Esophagus squamous epithelium (tissue), 5 donors: Measurements from ENCODE around the gene BAHCC1. TPM values are rescaled to one million over a fixed set of nuclear protein-coding genes. Genes with fewer than 3 reads are reported as not detected.
A peak's percentile ranks its signal among the peaks of the same experiment; 100 is the strongest.

Source experiments
- DNase-seq: peaks from one replicate; lab custom pipeline; 2025; lab: John Stamatoyannopoulos, UW
- H3K27ac ChIP-seq, 4 donors: fragments of 200-600 bp; sonication (generic); one replicate each; pipeline ENCODE4 v1.5.1; 2016 to 2019; ENCODE audit warnings: mild to moderate bottlenecking in 1 of 4
- H3K27me3 ChIP-seq, 4 donors: fragments of 200-600 bp; sonication (generic); 1 replicate in 3 of 4; 2 replicates in 1 of 4; pipeline versions ENCODE4 v1.5.1 to v1.6.0; 2017 to 2021; ENCODE audit warnings: antibody characterized with exemption in 1 of 4
- H3K36me3 ChIP-seq, 3 donors: fragments of 200-600 bp; sonication (generic); one replicate each; pipeline ENCODE4 v1.5.1; 2016 to 2019
- H3K4me1 ChIP-seq, 3 donors: fragments of 200-600 bp; sonication (generic); one replicate each; pipeline ENCODE4 v1.5.1; 2017 to 2019
- H3K4me3 ChIP-seq, 4 donors: fragments of 200-600 bp; sonication (generic); 1 replicate in 3 of 4; 2 replicates in 1 of 4; pipeline ENCODE4 v1.5.1; 2016 to 2019; ENCODE audit warnings: mild to moderate bottlenecking in 2 of 4, moderate library complexity in 1 of 4
- H3K9me3 ChIP-seq, 3 donors: fragments of 200-600 bp; sonication (generic); one replicate each; pipeline ENCODE4 v1.5.1; 2016 to 2019
- CTCF ChIP-seq, 6 experiments: fragments of 450-650 bp in 4 of 6; fragments of 200-600 bp in 2 of 6; sonication (generic) in 2 of 6; IDR thresholded peaks; one replicate each; pipeline ENCODE4 v1.5.1; 2016 to 2019; ENCODE audit warnings: antibody characterized with exemption in 6 of 6, mild to moderate bottlenecking in 4 of 6, moderate library complexity in 4 of 6
- POLR2A ChIP-seq, 4 donors: fragments of 450-650 bp; IDR thresholded peaks; one replicate each; pipeline ENCODE4 v1.6.1; 2017; ENCODE audit warnings: antibody characterized with exemption in 4 of 4, mild to moderate bottlenecking in 4 of 4, moderate library complexity in 3 of 4
- WGBS, 2 donors: methylation state at CpG; one replicate each; pipeline ENCODE4 v1.1.5; 2018; 5-methylcytosine and 5-hydroxymethylcytosine counted together
- intact Hi-C: fragments of 100-400 bp; cut with DNase I; formaldehyde crosslinking; loops from one replicate; pipeline ENCODE4 v1.15.0; 2022
- total RNA-seq, 4 donors: library from RNA; depleted of rRNA; stranded (reverse); fragments of >200 nt; gene quantifications; one replicate each; pipeline ENCODE4 v1.1.0, GENCODE V29; 2016
- donor health status: DM: yes; HTN: yes; CAD: no.

BAHCC1 gene
- total RNA-seq, 4 donors from 2014 or later: 3.8 to 10.6 (median 5.4) TPM

DNA sequence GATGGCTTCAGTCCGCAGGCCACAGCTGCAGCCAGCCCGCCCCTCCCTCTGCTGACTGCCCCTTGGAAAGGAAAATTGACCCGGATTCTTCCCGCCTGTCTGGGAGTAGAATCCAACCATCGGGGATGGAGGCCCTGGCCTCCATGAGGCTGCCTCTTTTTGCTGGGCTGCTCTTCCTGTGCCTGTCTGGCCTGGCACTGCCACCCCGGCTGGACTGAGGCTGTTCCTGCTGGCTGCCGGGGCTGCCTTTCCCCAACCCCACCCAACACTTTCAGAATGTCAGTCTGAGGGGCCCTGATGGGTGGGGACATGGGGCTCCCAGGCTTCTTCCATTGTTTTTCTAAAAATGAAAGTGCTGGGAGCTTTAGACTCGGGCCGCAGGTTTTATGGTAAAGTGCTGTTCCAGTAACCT is 7.3 kb downstream of the BAHCC1 start:
- H3K9me3 ChIP-seq: no peaks in the 10 kb centered on the region
- 45 to 65% methylated on average over 4 to 7 of the region's 9 CpGs for WGBS, 2 donors
- no peak for DNase-seq
- peak overlapping the region in 3 of 4 donors; percentile 10 to 94 (median 24) for H3K4me3 ChIP-seq
- TF ChIP-seq POLR2A (IDR thresholded peaks at IDR 0.05) (no peak), CTCF (IDR thresholded peaks at IDR 0.05) (no peak)
- no peaks in the 10 kb centered on the region for H3K36me3 ChIP-seq
- H3K27ac ChIP-seq: peak overlapping the region; percentile 94 to 98 (median 96)
- H3K27me3 ChIP-seq: peaks cover 0 to 16% (median 0%) of the 10 kb centered on the region in 4 donors
- intact Hi-C loops: loop anchor here (5.0 kb wide), 1 partner anchor 80 kb away; no protein-coding TSS in a partner anchor
- peaks cover 23 to 91% (median 56%) of the 10 kb centered on the region in 3 donors for H3K4me1 ChIP-seq

DNA sequence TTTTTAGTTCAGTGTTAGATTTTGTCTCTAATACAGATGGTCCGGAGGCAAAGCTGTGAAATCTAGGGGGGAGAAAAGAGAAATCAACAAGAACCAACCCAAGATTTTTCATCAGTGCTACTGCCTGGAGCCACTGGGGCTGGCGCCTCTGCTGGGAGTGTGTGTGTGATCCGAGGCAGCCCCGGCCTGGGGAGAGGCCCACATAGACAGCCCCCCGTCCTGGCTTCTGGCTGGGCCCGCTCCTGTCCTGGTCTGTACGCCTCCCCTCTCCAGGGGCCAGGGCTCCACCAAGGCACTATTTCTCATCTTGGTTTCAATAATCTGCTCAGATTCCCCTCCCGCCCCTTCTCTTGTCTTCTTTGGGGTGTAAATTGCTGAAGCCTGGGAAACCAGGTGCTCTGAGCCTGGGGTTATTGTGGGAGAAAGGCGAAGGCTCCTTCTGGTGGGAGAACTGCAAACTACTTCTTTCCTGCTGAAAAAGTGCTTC is 7.8 kb downstream of the BAHCC1 start:
- DNase-seq: no peak
- Histone ChIP-seq H3K4me1 (peaks cover 21 to 88% (median 56%) of the 10 kb centered on the region in 3 donors), H3K27me3 (peaks cover 0 to 16% (median 0%) of the 10 kb centered on the region in 4 donors), H3K4me3 (peak overlapping the region in 3 of 4 donors; percentile 10 to 94 (median 24)), H3K36me3 (no peaks in the 10 kb centered on the region), H3K27ac (peak overlapping the region; percentile 94 to 98 (median 96)), H3K9me3 (no peaks in the 10 kb centered on the region)
- intact Hi-C loops: loop anchor here (5.0 kb wide), 1 partner anchor 79 kb away; no protein-coding TSS in a partner anchor
- WGBS, 2 donors: 50 to 73% methylated on average over 7 of the region's 9 CpGs
- no peak for TF ChIP-seq CTCF (IDR thresholded peaks at IDR 0.05)
- TF ChIP-seq POLR2A (IDR thresholded peaks at IDR 0.05): no peak

DNA sequence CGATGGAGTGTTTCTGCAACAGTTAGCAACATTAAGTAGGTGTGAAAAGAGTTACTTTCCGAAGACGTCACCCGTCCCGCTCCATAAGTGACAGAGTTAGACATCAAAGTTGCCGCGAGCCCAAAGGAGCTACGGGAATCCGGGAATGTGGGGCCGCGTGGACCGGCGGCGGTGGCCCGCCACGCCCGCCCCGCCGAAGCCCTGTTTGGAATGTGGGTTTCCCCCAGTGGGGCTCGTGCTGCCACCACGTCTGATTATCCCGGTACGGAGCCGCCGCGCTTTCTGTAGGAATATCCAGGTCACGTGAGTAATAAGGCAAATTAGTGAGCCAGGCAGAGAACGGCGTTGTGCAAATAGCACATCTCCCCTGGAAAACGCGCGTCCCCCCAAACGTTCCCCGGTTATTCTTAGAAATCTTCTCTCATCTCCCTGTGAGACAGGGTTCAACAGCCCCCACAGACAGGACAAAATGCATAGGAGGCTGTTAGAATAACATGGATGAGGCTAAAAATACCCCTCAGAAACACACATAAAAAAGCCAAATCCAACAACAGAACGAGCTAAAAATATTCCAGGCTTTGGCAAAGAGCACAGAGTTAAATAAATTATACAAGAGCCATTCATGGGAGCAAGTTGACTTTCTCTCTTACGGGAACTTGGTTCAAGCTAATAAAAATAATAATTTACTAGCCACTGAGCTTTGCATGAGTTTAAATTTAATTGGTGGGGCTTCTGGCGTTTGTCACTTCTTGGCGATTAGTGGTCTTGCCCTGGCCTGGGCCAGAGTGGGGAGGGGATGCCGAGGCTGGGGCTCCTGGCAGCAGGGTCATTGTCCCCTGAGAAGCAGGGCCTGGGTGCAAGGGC is 8.6 kb downstream of the BAHCC1 start:
- Histone ChIP-seq H3K36me3 (no peaks in the 10 kb centered on the region), H3K27ac (peak overlapping the region; percentile 46 to 98 (median 92)), H3K4me1 (peaks cover 19 to 83% (median 56%) of the 10 kb centered on the region in 3 donors), H3K9me3 (no peaks in the 10 kb centered on the region), H3K27me3 (peaks cover 0 to 9% (median 0%) of the 10 kb centered on the region in 4 donors), H3K4me3 (peak overlapping the region in 3 of 4 donors; percentile 24 to 53 (median 30))
- TF ChIP-seq POLR2A (IDR thresholded peaks at IDR 0.05): no peak
- no peak for TF ChIP-seq CTCF (IDR thresholded peaks at IDR 0.05)
- 52 to 56% methylated on average over 13 to 26 of the region's 39 CpGs for WGBS, 2 donors
- intact Hi-C loops: loop anchor here (5.0 kb wide), 1 partner anchor 78 kb away; no protein-coding TSS in a partner anchor
- DNase-seq: no peak

DNA sequence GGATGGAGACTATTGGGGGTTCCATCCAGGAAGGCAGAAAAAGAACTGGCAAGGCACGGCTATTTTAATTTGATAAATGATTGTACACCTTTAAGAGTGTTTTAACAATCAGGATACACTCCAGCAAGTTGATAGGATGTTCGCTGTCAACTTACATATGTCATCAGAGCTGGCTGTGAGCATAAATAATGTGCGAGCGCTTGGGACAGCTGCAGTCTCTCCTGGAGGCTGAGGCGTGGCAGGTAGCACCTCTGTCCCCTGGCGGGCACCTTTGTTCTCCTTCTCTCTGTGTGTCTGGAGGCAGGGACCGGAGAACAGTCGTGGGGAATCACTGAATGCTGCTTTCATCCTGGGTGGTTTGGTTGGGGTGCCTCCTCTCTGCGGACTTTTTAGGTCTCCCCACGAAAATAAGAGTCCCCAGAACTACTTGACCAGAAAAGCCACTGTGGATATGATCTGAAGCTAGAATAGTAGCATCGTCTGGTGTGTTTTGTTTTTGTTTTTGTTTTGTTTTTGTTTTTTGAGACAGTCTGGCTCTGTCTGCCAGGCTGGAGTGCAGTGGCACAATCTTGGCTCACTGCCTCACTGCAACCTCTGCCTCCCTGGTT is 9.4 kb downstream of the BAHCC1 start:
- Histone ChIP-seq H3K4me3 (peak overlapping the region in 1 of 4 donors; percentile 53), H3K36me3 (no peaks in the 10 kb centered on the region), H3K4me1 (peaks cover 19 to 83% (median 56%) of the 10 kb centered on the region in 3 donors), H3K27me3 (peaks cover 0 to 9% (median 0%) of the 10 kb centered on the region in 4 donors), H3K9me3 (no peaks in the 10 kb centered on the region), H3K27ac (peak overlapping the region in 3 of 4 donors; percentile 89 to 98 (median 94))
- intact Hi-C loops: loop anchor here (5.0 kb wide), 1 partner anchor 78 kb away; no protein-coding TSS in a partner anchor
- 44% methylated on average over 9 to 11 of the region's 11 CpGs for WGBS, 2 donors
- DNase-seq: no peak
- TF ChIP-seq CTCF (IDR thresholded peaks at IDR 0.05): no peak
- TF ChIP-seq POLR2A (IDR thresholded peaks at IDR 0.05): no peak
